ENCODE measurements around the gene VAV3.

The VAV3 gene

DNA sequence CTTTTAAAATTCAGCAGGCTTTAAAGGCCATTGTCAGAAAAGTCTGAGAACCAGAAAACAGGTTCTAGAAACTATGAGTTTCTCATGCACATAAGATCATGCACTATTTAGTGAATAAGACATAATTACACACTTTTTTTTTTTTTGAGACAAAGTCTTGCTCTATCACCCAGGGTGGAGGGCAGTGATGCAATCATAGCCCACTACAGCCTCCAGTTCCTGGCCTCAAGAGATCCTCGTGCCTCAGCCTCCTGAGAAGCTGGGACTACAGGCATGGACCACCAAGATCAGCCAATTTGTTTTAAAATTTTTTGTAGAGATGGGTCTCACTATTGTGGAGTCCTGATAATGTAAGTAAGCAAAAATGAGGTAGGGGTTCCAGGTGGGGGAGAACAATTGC is 134.9 kb downstream of the VAV3 start:
- DNase-seq, result no peak

- peak; percentile 36 for DNase-seq
Measured at GRCh38 chr1:107829036-107829770, 135.8 kb downstream of the VAV3 start.

DNA sequence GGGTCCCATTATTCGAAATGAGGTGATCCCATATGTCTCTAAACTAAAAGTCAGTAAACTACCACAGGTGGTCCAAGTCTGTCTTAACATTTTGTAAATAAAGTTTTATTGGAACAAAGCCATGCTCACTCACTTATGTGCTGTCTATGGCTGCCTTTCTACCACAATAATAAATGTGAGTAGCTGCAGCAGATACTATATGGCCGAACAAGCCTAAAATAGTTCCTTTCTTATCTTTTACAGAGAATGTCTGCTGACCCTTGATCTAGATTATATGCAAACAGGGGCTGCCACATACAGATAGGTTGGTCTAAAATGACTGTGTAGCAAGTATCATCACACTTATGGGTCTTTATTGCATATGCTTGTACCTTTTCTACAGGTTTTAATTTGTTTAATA is 140.0 kb downstream of the VAV3 start:
- DNase-seq, result no peak

GRCh38 chr1:107821340-107821739 is 143.6 kb downstream of the VAV3 start:
- DNase-seq, result no peak

GRCh38 chr1:107820801-107821200 is 144.2 kb downstream of the VAV3 start:
- DNase-seq, result peak; percentile 50

GRCh38 chr1:107817935-107818334 is 147.0 kb downstream of the VAV3 start:
- DNase-seq, result no peak

DNA sequence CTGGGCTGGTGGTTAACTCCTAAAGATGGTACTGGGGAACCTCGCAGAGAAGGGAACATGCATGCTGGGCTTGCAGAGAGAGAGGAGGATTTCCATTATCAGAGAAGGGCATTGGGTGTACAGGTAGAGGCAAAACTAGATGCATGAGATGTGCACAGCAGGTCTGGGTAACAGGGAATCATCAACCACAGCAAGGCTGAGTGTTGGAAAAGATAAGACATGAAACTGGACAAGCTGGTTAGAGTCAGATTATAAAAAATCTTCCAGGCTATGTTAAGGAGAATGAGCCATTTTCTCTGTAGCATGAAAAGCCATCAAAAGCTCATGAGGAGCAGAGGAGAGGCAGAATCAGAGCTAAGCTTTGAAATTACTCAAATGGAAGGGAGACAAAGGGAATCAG is 147.8 kb downstream of the VAV3 start:
- no peak for DNase-seq

DNA sequence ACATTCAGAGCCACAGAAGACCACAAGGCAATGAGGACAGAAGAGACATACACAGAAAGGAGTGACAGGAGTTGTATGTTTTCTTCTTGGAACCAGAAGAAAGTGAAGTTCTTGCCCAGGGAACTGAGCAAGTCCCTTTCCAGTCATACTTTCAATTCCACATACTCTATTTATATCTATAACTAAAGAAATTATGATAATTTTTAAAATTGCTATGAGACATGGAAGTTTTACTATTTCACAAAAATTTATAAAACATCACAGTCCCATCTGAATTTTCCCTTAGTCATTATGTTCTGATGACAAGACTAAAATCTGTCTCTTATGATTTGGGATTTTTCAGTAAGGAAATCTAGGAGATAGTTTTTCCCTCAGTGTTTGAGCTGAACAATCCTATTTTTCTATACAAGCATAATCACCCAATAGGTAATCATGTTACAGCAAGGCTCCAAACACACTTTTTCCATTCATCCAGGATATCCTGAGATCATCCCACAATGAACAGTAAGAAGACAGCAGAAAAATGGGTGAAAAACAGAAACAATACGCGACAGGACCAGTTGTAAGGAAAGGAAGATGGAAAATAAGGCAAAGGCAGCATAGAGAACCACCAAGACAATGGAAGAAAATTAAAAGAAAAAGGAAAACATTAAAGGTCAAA is 154.6 kb downstream of the VAV3 start:
- no peak for DNase-seq

DNA sequence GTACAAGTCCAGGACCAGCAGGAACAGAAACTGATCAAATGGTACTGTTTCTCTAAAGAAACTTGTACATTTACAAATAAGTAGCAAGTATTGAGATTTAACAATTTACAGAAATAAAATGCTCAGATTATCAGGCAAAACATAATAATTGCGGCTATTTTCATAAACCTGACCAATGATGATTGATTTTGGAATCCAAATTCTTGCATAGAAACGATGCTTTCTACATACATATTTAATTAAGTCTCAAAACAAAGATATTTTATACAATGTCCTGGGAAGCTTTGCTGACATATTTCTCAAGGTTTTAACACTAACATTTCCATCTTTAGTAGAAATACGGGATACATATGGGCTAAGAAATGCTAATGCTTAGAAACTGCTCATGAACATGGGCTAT is 157.1 kb downstream of the VAV3 start:
- DNase-seq, result no peak

DNA sequence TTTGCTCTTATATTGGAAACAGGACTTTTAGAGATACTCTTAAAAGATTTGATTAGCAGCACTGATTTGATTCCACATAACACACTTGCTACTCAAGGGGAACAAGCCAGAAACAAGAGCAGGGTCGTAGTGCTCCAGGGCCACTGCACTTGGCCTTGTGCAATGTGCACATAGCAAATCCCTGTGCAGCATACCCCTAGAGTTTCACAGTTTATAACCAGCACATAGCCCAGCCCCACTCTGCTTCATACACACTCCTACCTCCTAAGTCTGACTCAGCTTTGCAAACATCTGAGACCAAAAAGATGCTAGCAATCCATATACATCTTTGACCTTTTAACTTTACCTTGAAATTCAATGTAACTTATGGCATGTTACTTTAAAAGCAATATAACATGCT is 157.6 kb downstream of the VAV3 start:
- DNase-seq, result no peak

GRCh38 chr1:107806902-107807301 is 158.1 kb downstream of the VAV3 start:
- no peak for DNase-seq

DNA sequence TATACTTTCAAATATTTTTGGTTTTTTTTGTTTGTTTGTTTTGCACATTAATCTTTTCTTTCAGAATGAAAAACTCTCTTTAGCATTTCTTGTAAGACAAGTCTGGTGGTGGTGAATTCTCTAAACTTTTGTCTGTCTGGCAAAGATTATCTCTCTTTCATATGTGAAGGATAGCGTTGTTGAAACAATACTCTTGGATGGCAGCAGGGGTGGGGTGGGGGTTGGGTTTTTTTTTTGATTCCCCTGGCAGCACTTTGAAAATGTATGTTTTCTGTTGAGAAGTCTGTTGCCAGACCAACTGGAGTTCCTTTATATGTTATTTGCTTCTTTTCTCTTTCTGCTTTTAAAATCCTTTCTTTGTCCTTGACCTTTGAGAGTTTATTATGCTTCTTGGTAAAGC is 160.2 kb downstream of the VAV3 start:
- no peak for DNase-seq

DNA sequence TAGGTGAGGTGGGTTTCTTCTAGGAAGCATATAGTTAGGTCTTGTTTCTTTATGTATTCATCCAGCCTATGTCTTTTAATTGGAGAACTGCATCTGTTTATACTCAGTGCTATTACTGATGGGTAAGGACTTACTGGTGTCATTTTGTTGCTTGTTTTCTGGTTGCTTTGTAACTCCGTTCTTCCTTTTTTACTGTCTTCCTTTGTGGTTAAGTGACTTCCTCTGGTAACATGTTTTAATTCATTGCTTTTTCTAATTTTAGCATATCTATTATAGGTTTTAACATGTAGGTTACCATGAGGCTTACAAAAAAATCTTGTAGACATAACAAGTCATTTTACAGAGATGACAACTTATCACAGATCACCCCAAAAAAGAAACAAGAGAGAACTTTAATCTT is 160.8 kb downstream of the VAV3 start:
- no peak for DNase-seq

GRCh38 chr1:107803579-107803978 is 161.4 kb downstream of the VAV3 start:
- no peak for DNase-seq

DNA sequence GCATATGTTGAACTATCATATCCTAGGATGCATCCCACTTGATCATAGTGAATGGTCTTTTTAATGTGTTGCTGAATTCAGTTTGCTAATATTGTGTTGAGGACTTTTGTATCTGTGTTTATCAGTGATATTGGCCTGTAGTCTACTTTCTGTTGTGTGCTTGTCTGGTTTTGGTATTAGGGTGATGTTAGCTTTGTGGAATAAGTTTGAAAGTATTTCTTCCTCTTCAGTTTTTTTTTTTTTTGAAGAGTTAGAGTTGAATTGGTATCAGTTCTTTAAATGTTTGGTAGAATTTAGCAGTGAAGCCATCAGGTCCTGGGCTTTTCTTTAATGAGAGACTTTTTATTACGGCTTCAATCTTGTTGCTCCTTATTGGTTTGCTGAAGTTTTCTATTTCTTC is 162.3 kb downstream of the VAV3 start:
- DNase-seq, result no peak

GRCh38 chr1:107795994-107796393 is 169.0 kb downstream of the VAV3 start:
- DNase-seq, result no peak

DNA sequence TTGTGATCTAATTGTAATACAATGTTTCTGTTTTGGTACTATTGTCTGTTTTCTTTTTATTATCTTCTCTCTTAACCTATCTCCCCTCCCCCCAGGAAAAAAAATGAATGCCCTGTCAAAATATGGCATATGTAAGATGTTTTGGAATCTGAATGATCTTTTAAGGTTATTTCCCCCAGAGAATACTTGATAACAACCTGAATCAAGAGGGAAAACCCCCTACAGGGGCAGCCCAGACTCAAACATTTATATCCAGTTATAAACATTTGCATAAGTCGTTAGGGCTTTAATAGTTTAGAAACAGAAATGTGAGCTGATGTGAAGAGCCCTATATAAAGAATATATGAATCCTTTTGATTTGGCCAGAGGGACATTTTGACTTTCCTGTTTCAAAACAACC is 169.5 kb downstream of the VAV3 start:
- no peak for DNase-seq

DNA sequence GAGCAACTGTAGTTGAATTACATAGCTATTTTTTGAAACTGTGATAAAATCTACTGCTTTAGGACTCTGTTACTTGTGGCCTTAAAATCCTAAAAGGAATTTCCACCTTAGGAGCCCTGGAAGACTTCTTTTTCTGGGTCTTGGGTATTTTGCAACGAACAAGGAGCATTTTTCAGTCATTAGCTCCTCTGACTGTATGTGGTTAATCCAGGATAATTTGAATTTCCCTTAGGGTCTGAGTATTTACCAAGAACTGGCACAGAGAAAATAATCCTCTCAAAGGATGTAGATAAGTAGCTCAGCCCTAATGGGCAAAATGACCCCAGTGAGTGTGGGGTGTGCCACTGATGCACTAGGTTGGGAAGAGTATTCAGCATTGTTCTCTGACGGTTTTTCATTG is 170.4 kb downstream of the VAV3 start:
- DNase-seq, result no peak

GRCh38 chr1:107793896-107794453 is 171.0 kb downstream of the VAV3 start:
- no peak for DNase-seq

DNA sequence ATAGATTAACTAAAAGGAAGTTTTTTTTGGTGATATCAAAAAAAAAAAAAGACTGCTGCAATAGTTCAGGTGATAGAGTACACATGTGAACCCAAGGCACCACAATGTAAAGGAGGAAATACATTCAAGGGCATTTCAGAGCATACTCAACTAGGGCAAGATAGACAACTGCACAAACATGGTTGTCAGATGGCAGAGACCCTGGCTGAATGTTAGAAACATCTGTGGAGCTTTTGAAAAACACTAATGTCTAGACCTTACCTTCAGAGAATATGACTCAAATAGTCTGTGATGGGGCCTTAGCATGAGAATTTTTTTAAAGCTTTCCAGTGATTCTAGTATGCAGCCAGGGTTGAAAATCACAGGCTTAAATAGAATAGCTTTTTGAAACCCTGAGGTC is 173.6 kb downstream of the VAV3 start:
- DNase-seq, result no peak

GRCh38 chr1:107789817-107790524 is 175.0 kb downstream of the VAV3 start:
- DNase-seq, result no peak

DNA sequence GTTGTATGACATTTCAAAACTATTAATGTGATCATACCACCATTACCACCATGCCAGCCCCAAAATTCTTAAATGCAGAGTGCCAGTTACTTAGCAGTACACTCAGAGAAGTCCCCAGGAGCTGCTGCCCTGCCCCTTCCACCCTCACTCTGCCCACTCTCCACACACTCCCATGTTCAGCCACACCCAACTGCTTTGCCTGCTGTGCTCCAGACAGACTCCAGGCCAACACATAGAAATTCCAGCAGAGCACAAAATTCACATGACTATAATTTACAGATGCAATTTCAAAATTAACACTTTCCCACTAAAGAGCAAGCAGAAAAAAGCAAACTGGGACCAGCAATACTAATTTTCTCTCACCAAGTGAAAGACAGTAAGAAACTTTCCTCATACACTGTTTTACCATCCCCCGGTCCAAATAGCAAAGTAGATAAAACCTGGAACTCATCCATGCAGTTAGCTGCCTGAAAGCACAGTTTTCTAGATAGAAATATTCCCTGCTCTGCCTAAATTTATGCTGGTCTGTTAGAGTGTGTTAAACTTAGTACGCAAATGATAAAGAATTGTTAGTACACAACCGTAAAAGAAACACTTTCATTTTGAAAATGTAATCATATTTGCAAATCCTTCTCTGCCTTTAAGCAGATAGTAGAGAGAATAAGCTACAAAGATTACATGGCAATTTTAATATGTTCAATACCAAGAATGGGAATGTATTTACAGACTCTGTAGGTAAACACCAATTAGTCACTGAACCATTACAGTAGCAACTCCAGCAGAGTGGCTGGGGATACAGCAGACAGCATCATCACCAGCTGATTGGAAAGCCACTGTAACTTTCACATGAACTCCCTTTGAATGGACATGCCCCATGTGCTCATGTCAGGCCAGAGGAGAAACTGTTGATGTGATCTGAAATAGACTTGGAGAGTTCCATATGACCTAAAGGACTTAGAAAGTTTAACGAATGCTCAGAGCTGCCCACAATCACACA is 176.5 kb downstream of the VAV3 start:
- no peak for DNase-seq

- DNase-seq, result no peak
Measured at GRCh38 chr1:107787299-107787698, 177.7 kb downstream of the VAV3 start.
